IMR-90 (cell line): ENCODE results near the gene ITPK1. TPM values are rescaled to one million over a fixed set of nuclear protein-coding genes. Genes with fewer than 3 reads are reported as not detected.

ENCODE experiments used
- ATAC-seq: fragments of 200-7000 bp; cut with Tn5 transposase; 2 replicates; pipeline ENCODE4 v1.9.1; 2020; ENCODE audit warnings: low read depth, mild to moderate bottlenecking, moderate library complexity
- BruUV-seq: library from RNA; stranded (reverse); fragments of 400-500 nt; replicated peaks from 2 replicates; lab custom pipeline; 2021; lab: Mats Ljungman, UMichigan
- CTCF ChIA-PET: fragments of 300-600 bp; formaldehyde crosslinking; extraction: SDS; loops from one replicate; lab custom pipeline; 2021; ENCODE audit warnings: antibody characterized with exemption; lab: Yijun Ruan, JAX
- POLR2A ChIA-PET: fragments of 300-600 bp; sonication (Branson Sonifier 250); formaldehyde crosslinking; loops from one replicate; lab custom pipeline; 2022; ENCODE audit warnings: antibody characterized with exemption; ENCODE audit not compliant: unreplicated experiment; lab: Charles Lee
- DNase-seq: peaks from one replicate; pipeline ENCODE4 v3.0.0; 2013
- H2AFZ ChIP-seq: replicated peaks from 2 replicates; pipeline ENCODE3; 2013; ENCODE audit warnings: low read length, mild to moderate bottlenecking; ENCODE audit not compliant: poor library complexity
- H2AK5ac ChIP-seq: 2 replicates; pipeline ENCODE4 v1.6.1; 2013; ENCODE audit warnings: low read depth, low read length, inconsistent platforms
- H2AK9ac ChIP-seq: replicated peaks from 2 replicates; pipeline ENCODE3; 2013; ENCODE audit warnings: mild to moderate bottlenecking, low read depth, low read length, moderate library complexity; ENCODE audit not compliant: poor library complexity
- H2BK120ac ChIP-seq: 2 replicates; pipeline ENCODE4 v1.6.1; 2013; ENCODE audit warnings: low read depth, low read length, inconsistent platforms
- H2BK15ac ChIP-seq: 3 replicates; pipeline ENCODE4 v1.6.1; 2013; ENCODE audit warnings: low read depth, low read length, inconsistent platforms
- H2BK20ac ChIP-seq: 2 replicates; pipeline ENCODE4 v1.6.1; 2013; ENCODE audit warnings: low read depth, mild to moderate bottlenecking, inconsistent platforms, low read length, moderate library complexity
- H2BK5ac ChIP-seq: 2 replicates; pipeline ENCODE4 v1.6.1; 2013; ENCODE audit warnings: mild to moderate bottlenecking, low read depth, low read length, inconsistent platforms; ENCODE audit not compliant: poor library complexity, severe bottlenecking
- H3K14ac ChIP-seq: replicated peaks from 2 replicates; pipeline ENCODE4 v1.6.1; 2013; ENCODE audit warnings: low read depth, low read length, inconsistent platforms
- H3K18ac ChIP-seq: 2 replicates; pipeline ENCODE4 v1.6.1; 2013; ENCODE audit warnings: low read depth, low read length, control low read depth
- H3K23ac ChIP-seq: 2 replicates; pipeline ENCODE4 v1.6.1; 2013; ENCODE audit warnings: low read depth, low read length, inconsistent platforms
- H3K27ac ChIP-seq: 2 replicates; pipeline ENCODE4 v1.5.1; 2013; ENCODE audit warnings: mild to moderate bottlenecking, control low read depth, low read length; ENCODE audit not compliant: insufficient read depth
- H3K27me3 ChIP-seq: 2 replicates; pipeline ENCODE4 v1.6.1; 2013; ENCODE audit warnings: low read length; ENCODE audit not compliant: control insufficient read depth, insufficient read depth
- H3K36me3 ChIP-seq: 2 replicates; pipeline ENCODE4 v1.6.1; 2013; ENCODE audit warnings: low read length, mixed read lengths; ENCODE audit not compliant: control insufficient read depth, insufficient read depth
- H3K4ac ChIP-seq: 2 replicates; pipeline ENCODE4 v1.6.1; 2013; ENCODE audit warnings: low read depth, low read length, inconsistent platforms
- H3K4me1 ChIP-seq: 2 replicates; pipeline ENCODE4 v1.6.1; 2013; ENCODE audit warnings: low read length, mixed read lengths; ENCODE audit not compliant: control insufficient read depth, insufficient read depth
- H3K4me2 ChIP-seq: 2 replicates; pipeline ENCODE4 v1.6.1; 2013; ENCODE audit warnings: low read depth, mild to moderate bottlenecking, control low read depth, low read length, moderate library complexity
- H3K4me3 ChIP-seq: 2 replicates; pipeline ENCODE4 v1.5.1; 2013; ENCODE audit warnings: low read depth, mild to moderate bottlenecking, control low read depth, low read length, moderate library complexity; ENCODE audit not compliant: insufficient read depth
- H3K56ac ChIP-seq: 2 replicates; pipeline ENCODE4 v1.6.1; 2013; ENCODE audit warnings: low read length, inconsistent platforms; ENCODE audit not compliant: insufficient read depth; ENCODE audit errors: extremely low read depth
- H3K79me1 ChIP-seq, 2 experiments: 2 replicates each; pipeline ENCODE4 v1.6.1; 2013; ENCODE audit warnings: low read length in 2 of 2, inconsistent platforms in 1 of 2, low read depth in 1 of 2
- H3K9ac ChIP-seq: 2 replicates; pipeline ENCODE4 v1.6.1; 2013; ENCODE audit warnings: low read depth, low read length, control low read depth
- H3K9me1 ChIP-seq: 2 replicates; pipeline ENCODE4 v1.6.1; 2013; ENCODE audit warnings: low read length, inconsistent platforms; ENCODE audit not compliant: insufficient read depth
- H3K9me3 ChIP-seq: 2 replicates; pipeline ENCODE4 v1.6.1; 2013; ENCODE audit warnings: low read length; ENCODE audit not compliant: control insufficient read depth, insufficient read depth
- H4K20me1 ChIP-seq: 2 replicates; pipeline ENCODE4 v1.6.1; 2013; ENCODE audit warnings: low read length, inconsistent platforms; ENCODE audit not compliant: insufficient read depth
- H4K5ac ChIP-seq: 2 replicates; pipeline ENCODE4 v1.6.1; 2013; ENCODE audit warnings: mild to moderate bottlenecking, low read depth, low read length, control low read depth
- H4K8ac ChIP-seq, 2 experiments: 2 replicates each; pipeline ENCODE4 v1.6.1; 2013; ENCODE audit warnings: low read depth in 2 of 2, low read length in 2 of 2, control low read depth in 1 of 2, inconsistent platforms in 1 of 2
- H4K91ac ChIP-seq: 2 replicates; pipeline ENCODE4 v1.6.1; 2013; ENCODE audit warnings: low read depth, low read length, inconsistent platforms; ENCODE audit not compliant: insufficient read depth
- BHLHE40 ChIP-seq: fragments of 150-350 bp; IDR thresholded peaks from 2 replicates; pipeline ENCODE4 v1.6.1; 2016; ENCODE audit warnings: mild to moderate bottlenecking, low read depth, low read length
- FOS ChIP-seq: fragments of 150-350 bp; IDR thresholded peaks from 2 replicates; pipeline ENCODE4 v1.6.1; 2016; ENCODE audit warnings: low read depth, low read length
- MXI1 ChIP-seq: IDR thresholded peaks from 2 replicates; pipeline ENCODE4 v1.6.1; 2012; ENCODE audit warnings: low read depth, mild to moderate bottlenecking, low read length, moderate library complexity, borderline replicate concordance
- NFE2L2 ChIP-seq: fragments of 150-350 bp; IDR thresholded peaks from 2 replicates; pipeline ENCODE4 v1.6.1; 2016; ENCODE audit warnings: low read depth, mild to moderate bottlenecking, low read length
- POLR2A ChIP-seq: IDR thresholded peaks from 2 replicates; pipeline ENCODE4 v1.6.1; 2012; ENCODE audit warnings: mild to moderate bottlenecking, low read depth, low read length
- RCOR1 ChIP-seq: IDR thresholded peaks from 2 replicates; pipeline ENCODE4 v1.6.1; 2012; ENCODE audit warnings: mild to moderate bottlenecking, low read length, improper control_type of control experiment; ENCODE audit not compliant: insufficient replicate concordance
- WGBS, 2 experiments: methylation state at CpG; one replicate each; pipeline versions ENCODE4 v1.1.5 to v1.1.7; 2013; ENCODE audit warnings: missing lambda C conversion rate in 2 of 2; ENCODE audit not compliant: insufficient read length in 1 of 2; ENCODE audit errors: extremely low coverage in 2 of 2; 5-methylcytosine and 5-hydroxymethylcytosine counted together
- dilution Hi-C: fragments of 300-500 bp; cut with HindIII; formaldehyde crosslinking; loops from one replicate; pipeline ENCODE4 v1.14.3; 2018; ENCODE audit warnings: low sequenced_read_pairs; ENCODE audit not compliant: unreplicated experiment
- in situ Hi-C: fragments of 300-500 bp; cut with MboI; formaldehyde crosslinking; loops from 3 replicates; pipeline ENCODE4 v1.14.3; 2019; ENCODE audit warnings: low sequenced_read_pairs, inconsistent platforms, mixed read lengths
- intact Hi-C: fragments of 100-400 bp; cut with micrococcal nuclease; formaldehyde crosslinking; loops from 2 replicates; pipeline ENCODE4 v1.10.0; 2022
- polyA plus RNA-seq, 3 experiments: library from polyadenylated mRNA; depleted of rRNA; stranded (reverse); fragments of >200 nt; gene quantifications; 2 replicates each; pipeline ENCODE4 v1.2.3, GENCODE V29; 2012; ENCODE audit warnings: low replicate concordance in 1 of 3
- total RNA-seq: library from RNA; depleted of rRNA; stranded (reverse); fragments of >200 nt; gene quantifications from 2 replicates; pipeline ENCODE4 v1.2.3, GENCODE V29; 2012
- TF ChIP-seq, protein P1 (sequence below): conservative IDR thresholded peaks from 2 replicates; pipeline ENCODE4 v1.5.1; 2012; ENCODE audit warnings: mild to moderate bottlenecking, low read depth, low read length, improper control_type of control experiment

ITPK1 gene
- total and polyA plus RNA-seq, 2 of the 4 experiments (the other 2 are of a cell fraction): 21.7 to 26.9 TPM

DNA sequence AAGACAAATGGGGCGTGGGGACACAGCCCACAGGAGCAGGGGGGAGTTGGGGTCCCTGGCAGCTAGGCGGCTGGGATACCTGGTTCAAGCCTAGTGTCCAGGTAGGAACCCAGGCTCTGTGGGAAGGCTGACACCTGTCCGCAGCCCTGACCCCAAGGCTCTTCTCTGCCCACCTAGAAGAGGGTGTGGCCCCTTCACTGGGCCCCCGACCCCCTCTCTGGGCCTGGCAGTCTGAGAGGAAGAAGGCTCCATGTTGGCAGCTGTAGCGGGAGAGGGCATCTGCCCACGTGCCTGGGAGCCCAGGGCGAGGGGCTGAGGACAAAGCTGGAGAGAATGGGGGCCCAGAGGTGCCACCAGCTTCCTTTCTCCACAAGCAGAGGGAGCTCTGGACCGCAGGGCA, 182.2 kb downstream of the ITPK1 start:
- H4K20me1 ChIP-seq: no peaks in the 10 kb centered on the region
- no peaks in the 10 kb centered on the region; the same call in 1 of the 2 replicates for H3K27me3 ChIP-seq
- no peak overlapping the region for H2BK20ac ChIP-seq
- no peak overlapping the region for H3K4me3 ChIP-seq
- CTCF ChIA-PET: no interaction called here
- no TSS peak for BruUV-seq
- H2AFZ ChIP-seq: no peak overlapping the region
- POLR2A ChIA-PET: no interaction called here
- no peak for TF ChIP-seq RCOR1
- TF ChIP-seq, protein P1, sequence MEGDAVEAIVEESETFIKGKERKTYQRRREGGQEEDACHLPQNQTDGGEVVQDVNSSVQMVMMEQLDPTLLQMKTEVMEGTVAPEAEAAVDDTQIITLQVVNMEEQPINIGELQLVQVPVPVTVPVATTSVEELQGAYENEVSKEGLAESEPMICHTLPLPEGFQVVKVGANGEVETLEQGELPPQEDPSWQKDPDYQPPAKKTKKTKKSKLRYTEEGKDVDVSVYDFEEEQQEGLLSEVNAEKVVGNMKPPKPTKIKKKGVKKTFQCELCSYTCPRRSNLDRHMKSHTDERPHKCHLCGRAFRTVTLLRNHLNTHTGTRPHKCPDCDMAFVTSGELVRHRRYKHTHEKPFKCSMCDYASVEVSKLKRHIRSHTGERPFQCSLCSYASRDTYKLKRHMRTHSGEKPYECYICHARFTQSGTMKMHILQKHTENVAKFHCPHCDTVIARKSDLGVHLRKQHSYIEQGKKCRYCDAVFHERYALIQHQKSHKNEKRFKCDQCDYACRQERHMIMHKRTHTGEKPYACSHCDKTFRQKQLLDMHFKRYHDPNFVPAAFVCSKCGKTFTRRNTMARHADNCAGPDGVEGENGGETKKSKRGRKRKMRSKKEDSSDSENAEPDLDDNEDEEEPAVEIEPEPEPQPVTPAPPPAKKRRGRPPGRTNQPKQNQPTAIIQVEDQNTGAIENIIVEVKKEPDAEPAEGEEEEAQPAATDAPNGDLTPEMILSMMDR: no peak
- no peak for TF ChIP-seq FOS
- no peak for TF ChIP-seq BHLHE40
- no peak for TF ChIP-seq MXI1
- TF ChIP-seq POLR2A: no peak
- no peak for TF ChIP-seq NFE2L2
- in situ Hi-C loops (no loop called here), intact Hi-C loops (no loop called here), dilution Hi-C loops (no loop called here)
- H2BK15ac ChIP-seq: no peak overlapping the region
- DNase-seq: no peak
- no peak overlapping the region for H2AK5ac ChIP-seq
- no peak overlapping the region for H3K4ac ChIP-seq
- H3K9me1 ChIP-seq: peaks cover 2% of the 10 kb centered on the region; the same call in 1 of the 2 replicates
- no peaks in the 10 kb centered on the region for H3K4me1 ChIP-seq
- H3K9me3 ChIP-seq: no peaks in the 10 kb centered on the region
- no peaks in the 10 kb centered on the region for H3K79me1 ChIP-seq
- no peak overlapping the region for H2BK120ac ChIP-seq
- H2AK9ac ChIP-seq: no peak overlapping the region
- H3K23ac ChIP-seq: no peak overlapping the region
- no peak overlapping the region for H2BK5ac ChIP-seq
- no peak overlapping the region for H3K14ac ChIP-seq
- no peak overlapping the region for H4K91ac ChIP-seq
- no peak overlapping the region for H4K8ac ChIP-seq
- no peak overlapping the region for H4K5ac ChIP-seq
- H3K9ac ChIP-seq: no peak overlapping the region
- no peak for ATAC-seq
- H3K56ac ChIP-seq: no peak overlapping the region
- WGBS, 2 experiments: 100% methylated on average over 1 of the region's 8 CpGs; no CpG with 5 or more reads in 1 of the 2 experiments
- no peak overlapping the region for H3K4me2 ChIP-seq
- H3K27ac ChIP-seq: no peak overlapping the region
- H3K18ac ChIP-seq: no peak overlapping the region
- H3K36me3 ChIP-seq: no peaks in the 10 kb centered on the region
